T-cell (primary cell): ENCODE results near the gene MLNR. TPM values are rescaled to one million over a fixed set of nuclear protein-coding genes. Genes with fewer than 3 reads are reported as not detected.

ENCODE experiments used
- total RNA-seq, 35 experiments: library from RNA in 6 of 35; stranded (reverse) in 6 of 35; fragments of 120-200 nt in 1 of 35; gene quantifications; one replicate each; pipeline versions ENCODE4 v1.2.1 to v1.2.4 and lab custom pipeline; 2013 to 2026

MLNR gene
- total RNA-seq, 5 donors from 2014 or later (not counting 1 experiment from before 2014, with no cell fraction given): not detected

Other genes starting within 250 kb of the MLNR start
- gene FNDC3A, start 244.4 kb upstream of the MLNR start, total RNA-seq: 10 to 100 TPM; 29.7 to 44.4 (median 32.0) TPM
- 10 to 100 TPM in 4 of 5 donors, 1 to 10 TPM in 1; 8.6 to 16.1 (median 12.5) TPM for gene CDADC1, start 27.6 kb downstream of the MLNR start, total RNA-seq
- gene CAB39L, start 223.7 kb downstream of the MLNR start, total RNA-seq: 1 to 10 TPM; 3.4 to 5.9 (median 5.0) TPM
- gene SETDB2, start 223.9 kb downstream of the MLNR start, total RNA-seq: 10 to 100 TPM; 20.0 to 22.2 (median 21.1) TPM